ENCODE data around the gene TMEM154.

The TMEM154 gene

DNA sequence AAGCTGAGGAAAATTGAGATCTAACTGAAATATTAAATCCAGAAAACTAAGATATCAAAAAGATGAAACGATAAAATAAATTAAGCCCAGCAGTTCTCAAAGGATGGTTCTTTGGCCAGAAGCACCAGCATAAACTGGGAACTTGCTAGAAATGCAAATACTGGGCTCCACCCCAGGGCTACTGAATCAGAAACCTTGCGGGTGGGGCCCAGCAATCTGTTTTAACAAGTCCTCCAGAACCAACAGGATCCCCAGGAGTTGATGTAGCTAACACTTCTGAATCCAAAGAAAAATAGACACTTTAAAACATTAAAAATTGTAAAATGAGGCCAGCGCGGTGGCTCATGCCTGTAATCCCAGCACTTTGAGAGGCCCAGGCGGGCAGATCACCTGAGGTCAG is 14.1 kb upstream of the TMEM154 start:
- no peak for DNase-seq

DNA sequence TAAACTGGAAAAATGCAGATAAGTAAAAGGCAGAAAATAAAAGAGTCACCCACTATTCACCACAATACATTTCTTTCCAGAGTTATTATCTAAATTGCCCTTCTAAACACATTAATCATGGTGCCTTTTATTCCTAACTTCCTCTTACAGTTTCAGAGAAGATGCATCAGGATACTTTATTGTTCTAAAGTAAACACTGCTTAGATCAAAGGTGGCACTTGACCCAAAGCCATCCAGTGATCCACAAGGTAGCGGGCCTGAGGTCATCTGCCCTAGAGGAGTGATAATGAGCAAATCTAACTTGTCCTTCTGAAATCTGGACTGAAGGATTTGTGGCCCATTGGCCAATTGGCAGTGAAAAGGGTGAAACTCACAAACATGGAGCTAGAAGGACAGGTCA is 12.0 kb upstream of the TMEM154 start:
- peak; percentile 76 for DNase-seq

DNA sequence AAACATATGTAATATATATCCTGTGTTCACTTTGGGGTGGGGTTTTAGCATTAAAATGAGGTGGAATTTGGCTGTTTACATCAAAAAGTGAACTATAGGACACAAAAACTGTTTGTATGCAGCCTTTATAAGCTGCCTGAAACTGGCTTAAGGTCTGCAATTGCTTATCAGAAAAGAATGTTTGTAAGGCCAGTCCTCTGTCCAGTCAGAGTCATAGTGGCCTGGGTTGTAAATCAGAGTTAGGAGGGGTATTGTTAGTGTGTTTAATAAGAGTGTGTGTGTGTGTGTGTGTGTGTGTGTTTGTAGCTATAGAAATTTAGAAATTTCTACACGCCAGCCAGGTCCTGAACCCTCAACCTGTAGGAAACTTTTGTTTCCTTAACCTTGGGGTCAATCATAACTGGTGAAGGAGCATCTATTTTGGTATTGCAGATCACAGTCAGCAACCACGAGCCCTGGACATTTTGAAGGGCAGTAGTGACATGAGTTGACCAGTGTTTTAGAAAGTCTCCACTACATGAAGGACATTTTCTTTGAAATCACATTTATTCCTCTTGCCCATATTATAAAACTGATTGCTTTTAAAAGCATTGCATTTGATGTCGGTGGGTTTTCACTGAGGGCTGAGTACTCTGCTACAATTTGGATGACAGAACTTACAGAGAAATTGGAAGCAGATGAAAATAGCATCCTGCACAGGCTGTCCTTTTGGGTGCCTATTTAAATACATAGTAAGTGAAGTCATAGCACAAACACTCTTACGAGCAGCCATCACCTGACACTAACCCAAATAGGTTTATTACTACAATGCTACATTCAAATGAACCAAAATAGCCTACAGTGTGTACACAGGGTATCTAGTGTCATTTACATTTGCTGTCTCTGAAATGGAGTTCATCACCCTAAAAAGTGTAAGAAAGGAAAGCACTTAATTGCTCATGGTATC is 11.2 kb upstream of the TMEM154 start:
- peak; percentile 90 for DNase-seq

DNA sequence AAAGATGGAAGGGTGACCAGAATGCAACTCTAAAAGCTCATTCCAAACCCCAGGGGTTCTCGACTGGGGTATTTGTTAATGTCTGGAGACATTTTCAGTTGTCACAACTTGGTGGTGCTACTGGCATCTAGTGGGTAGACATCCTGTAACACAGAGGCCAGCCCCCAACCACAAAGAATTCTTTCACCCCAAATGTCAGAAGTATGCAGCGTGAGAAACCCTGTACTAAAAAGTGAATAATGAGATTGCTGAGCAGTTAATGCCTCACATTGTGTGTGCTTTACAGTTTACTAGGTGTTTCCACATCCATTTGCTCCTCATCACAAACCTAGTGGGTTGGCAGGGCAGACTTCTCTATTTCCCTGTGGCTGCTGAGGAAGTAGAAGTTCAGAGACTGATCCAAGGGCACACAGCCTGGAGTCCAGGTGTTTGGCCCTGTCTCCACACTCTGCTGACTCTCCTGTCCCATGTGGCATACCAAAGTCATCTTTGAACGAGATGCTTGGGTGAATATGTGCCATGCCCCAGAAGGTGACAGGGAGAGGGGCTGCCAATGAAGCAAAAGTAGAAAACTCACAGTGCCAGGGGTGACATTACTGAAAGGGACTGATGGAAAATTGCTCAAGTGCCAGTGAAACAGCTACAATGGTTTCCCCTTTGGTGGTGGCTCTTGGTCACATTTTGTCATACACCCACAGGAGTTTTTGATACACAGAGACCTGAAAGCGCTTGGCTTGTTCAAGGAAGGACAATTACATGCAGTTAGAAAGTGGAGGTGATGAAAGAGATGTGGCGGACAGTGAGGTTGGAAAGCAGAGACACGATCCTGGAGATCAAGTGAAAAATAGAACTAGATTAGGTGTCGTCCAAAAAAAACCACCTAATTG is 10.1 kb upstream of the TMEM154 start:
- no peak for DNase-seq

DNA sequence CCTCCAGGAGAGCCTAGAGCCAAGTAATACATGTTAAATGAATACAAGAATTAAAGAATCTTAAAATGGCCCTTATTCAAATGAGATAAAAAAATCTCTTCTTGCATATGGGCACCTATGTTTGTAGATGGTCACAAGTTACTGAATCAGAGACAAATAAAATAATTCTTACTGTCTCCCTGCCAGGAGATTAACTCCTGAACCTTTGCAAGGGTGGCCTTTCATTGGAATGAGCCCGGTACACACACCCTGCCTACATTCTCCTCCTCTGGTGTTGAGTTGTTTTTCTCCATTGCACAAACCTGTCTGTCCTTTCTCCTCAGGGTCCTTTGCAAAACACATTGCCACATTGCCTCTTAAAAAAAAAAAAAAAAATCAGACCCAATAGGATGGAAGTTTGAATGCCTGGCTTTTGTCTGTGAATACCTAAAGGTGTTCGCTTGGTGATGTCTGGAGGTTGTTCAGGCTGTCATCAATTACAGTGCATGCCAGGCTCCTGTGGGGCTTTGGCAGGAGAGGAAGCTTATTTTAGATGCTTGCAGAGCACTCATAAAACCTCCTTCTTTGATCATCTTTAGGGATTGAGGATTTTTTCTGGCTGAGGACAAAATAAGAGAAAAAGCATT is 8.3 kb upstream of the TMEM154 start:
- peak; percentile 17 for DNase-seq

DNA sequence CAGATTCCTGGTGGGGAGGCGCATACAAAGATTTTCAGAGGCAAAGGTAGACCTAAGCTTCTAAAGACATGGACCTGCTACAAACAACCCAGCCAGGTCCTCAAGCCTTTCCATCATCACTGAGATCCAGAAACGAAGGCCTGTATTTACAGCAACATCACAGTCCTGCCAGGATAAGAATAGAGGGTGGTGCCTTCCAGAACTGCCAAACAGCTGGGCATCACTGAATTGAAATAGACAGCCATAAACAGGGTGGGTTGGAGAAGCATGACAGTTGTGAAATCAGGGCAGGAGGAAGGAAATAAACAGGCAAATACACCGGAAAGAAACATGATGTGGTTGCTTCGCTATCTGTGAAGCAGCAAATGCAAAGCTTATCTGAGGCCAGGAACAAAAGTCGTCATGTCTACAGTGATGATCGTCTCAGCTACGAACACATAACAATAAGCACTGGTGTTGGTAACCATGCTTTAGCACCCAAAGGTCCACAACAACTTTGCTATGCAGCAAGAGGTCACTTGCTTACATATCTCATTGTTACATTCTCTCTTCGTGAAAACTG is 6.7 kb upstream of the TMEM154 start:
- DNase-seq = no peak

DNA sequence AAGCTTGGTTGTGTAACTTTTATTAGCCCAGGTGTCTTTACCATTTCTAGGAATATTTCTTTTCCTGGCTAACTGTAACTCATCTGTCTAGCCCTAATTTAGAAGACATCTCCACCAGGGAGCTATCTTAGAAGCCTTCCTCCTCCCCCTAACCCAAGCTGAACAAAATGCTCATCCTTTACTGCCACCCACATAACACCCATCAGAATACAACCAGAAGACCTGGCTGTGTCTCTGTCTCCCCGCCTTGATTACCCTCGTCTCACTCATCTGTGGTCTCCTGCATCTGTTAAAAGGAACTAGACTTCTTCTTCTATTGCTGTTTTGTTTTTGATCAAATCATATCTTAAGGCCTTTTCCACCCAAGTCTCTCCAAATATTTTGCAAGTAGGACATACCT is 4.8 kb upstream of the TMEM154 start:
- DNase-seq = no peak

DNA sequence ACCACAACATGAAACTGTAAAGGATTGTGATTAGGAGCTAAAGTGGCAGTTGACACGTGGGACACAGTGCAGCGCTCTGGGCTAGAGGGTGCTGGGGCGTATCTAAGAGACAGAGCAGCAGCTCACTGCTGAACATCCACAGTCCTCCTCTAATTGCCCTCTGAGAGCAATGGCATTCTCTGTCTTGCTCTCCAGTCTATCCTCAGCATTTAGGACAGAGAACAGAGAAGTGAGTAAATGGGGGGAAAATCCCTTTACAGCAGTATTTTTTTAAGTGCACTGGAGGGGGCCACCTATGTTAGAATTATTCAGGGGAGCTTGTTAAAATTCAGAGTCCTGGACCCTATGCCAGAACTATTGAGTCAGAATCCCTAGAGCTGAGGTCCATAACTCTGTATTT is 4.2 kb upstream of the TMEM154 start:
- no peak for DNase-seq

DNA sequence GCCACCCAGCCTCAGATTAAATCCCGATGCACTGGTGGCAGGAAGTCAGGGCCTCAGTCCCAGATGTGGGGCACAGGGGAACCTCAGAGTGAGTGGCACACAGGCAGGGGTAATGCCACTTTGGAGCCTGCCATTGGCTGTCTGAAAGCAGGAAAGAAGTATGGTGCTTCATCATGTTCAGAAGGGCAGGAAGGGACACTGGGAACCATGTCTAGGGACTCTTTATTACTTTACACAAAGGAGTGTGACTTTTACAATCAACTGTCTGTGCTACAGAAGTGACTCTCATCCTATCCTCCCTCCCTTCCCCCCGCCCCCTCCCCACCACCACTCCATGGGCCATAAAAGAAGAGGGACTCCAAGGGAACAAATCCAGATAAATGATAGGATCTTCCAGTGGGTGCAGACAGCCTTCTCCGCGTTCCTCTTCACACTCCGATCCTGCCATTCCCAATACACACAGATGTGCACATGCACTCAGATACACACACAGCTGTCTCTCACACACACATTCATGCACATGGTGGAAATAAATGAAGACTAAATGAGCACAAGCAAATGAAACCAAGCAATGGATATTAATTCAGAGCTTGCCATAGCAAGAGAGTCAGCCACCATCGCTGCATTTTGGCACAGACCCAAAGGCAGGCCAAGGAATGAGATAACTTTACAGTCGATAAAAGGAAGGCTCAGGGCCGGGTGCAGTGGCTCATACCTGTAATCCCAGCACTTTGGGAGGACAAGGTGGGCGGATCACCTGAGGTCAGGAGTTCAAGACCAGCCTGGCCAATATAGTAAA is 2.5 kb upstream of the TMEM154 start:
- DNase-seq = peak; percentile 40

DNA sequence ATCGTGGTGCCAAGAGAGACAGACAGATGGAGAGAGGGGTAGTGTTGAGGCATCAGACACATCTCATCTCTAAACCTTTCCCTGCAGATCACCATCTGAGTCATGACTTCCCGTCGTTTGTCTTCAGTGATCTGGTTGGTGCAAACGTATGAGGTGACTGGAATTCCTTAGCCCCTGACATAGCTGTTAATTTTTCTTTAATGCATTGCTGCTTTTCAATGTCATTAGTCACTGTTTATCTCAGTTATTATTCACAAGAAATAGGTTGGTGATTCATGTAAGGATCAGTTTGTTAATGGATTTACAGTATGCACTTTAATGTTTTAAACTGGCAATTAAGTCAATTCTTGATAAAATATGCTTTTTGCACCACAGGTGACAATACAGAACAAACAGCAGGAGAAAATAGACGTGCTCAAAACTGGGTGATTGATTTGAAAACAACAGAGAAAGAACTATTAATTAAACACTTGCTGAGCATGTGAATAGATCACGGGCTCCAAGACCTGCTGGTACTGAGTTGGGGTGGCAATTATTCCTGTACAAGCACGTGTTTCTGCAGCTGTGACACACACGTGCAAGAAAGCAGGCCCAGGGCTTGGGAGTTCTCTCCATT is 1.3 kb upstream of the TMEM154 start:
- DNase-seq = peak; percentile 96

DNA sequence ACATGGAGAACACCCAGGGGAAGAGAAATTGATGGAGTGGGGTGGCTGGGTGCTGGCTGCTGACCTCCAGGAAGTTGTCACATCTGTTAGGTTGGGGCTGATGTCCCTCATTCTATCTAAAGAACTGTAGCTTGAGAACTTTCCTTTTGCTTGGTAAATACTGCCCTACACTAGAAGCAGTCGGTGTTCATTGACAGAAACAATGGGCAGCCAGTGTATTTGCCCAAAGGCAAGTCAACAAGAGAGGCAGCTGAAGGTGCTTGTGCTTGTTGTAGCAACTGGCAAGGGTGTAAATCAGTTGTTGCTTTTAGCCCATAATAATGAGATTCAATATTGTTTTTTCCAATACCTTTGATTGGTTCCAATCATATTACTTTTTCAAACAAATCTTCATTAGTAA is 956 bp downstream of the TMEM154 start:
- DNase-seq = peak; percentile 88

DNA sequence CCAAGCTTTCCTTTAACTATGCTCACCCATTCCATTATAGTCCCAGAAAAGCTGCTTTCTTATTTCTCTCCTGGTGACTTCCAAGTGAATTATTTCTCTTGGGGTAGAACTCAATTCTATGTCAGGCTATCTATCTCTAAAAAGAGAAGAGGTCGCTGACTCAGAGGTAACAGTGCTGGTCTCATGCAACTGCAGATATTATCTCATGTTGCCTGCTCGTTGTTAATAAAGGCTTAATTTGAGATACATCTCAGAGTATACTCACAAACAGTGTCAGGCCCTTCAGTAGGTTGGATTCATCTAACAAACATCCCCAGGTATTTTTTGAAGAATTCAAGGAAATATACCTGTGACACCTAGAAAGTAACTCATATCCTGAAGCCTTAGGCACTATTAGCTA is 2.7 kb downstream of the TMEM154 start:
- no peak for DNase-seq

DNA sequence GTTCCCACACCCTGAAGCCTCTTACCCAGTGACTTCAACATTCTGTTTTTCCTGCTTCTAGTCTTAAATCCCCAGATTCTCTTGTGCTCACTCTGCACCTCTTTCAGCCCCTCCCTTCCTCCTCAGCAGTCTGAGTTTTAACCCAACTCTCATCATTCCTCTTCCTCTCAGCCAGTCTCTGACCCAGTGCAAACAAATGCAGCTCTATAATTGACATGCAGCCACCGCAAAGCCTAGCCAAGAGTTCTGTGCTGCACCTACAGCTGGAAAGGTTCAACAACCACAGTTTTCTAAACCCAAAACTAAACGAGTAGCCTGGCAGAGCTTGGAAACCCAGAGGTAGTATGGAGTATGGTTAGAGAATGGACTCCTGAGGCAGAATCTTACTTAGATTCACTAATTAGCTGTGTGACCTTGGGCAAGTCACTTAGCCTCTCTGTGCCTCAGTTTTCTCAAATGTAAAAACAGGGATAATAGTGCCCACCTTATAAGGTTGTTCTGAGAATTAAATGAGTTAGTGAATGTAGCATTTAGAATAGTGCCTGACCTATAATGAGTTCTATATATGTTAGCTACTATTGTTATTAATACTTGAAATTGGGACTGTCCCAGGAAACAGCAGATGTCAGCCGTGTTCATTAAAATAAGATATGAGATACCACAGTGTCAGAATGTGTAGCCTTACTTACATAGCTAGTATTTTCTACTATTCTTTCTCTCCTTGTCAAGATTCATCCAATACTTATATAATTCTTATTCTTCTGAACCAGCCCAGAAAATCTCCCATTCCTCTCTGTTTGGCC is 3.5 kb downstream of the TMEM154 start:
- peak; percentile 41 for DNase-seq

DNA sequence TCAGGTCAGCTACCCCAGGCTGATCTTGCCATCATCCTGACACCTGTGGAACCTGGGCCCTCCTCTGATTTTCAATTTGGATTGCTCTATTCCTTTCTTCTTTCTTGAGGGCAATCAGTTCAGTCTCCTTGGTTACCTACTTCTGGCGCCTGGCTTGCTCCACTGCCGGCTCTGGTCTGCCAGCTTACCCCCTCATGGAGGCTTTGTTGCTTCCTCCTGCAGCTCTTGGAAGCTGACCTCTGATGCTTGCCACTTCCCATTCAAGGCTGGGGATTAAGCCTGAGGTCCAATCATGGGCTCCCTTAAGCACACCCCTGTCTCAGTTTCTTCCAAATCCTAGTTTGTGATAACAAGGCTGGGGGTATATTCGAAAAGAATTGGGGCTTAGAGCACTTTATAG is 5.4 kb downstream of the TMEM154 start:
- peak; percentile 25 for DNase-seq

DNA sequence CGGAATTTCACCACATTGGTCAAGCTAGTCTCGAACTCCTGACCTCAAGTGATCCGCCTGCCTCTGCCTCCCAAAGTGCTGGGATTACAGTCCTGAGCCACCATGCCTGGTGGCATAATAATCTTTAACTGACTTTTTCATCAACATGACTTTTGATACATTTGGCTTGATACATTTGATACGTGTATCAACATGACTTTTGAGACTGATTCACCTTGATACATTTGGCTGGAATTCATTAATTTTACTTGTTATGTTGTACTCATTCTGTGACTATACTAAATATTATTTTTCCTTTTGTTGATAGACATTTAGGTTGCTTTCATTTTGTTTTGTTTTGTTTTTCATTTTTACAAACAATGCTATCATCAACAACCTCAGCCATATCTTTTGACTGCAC is 6.3 kb downstream of the TMEM154 start:
- DNase-seq = no peak

DNA sequence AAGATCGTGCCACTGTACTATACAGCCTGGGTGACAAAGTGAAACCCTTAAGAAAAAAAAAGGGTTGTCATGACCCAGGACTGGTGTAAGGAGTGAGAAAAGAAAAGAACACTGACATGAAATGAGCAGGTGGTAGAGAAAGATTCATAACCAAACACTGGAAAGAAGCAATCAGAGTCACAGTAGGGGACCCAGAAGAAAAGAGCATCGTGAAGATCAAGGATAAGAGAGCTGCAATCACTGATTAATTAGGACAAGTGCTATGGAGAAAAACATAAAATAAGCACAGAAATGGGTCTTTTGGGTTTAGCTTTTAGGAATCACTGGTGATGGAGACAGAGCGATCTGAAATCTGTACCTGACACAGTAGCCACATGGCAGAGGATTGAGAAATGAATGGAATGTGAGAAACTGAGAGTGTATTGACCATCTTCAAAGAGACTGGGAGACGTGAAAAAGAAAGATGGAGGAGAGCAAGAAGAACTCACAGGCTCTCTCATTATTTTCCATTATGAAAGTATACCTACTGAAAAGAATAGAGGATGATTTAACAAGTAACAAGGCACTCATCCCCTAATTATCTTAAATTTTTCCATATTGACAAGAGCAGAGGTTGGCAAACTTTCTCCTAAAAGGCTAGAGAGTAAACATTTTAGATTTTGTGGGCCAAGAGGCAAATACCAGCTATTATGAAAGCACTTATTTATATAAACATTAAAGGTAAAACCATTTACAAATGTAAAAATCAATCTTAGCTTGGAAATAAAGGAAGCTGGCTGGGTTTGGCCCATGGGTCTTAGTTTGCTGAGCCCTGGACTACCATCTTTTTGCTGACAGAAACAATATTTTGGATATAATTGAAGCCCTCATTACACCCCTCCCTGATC is 7.3 kb downstream of the TMEM154 start:
- peak; percentile 62 for DNase-seq

DNA sequence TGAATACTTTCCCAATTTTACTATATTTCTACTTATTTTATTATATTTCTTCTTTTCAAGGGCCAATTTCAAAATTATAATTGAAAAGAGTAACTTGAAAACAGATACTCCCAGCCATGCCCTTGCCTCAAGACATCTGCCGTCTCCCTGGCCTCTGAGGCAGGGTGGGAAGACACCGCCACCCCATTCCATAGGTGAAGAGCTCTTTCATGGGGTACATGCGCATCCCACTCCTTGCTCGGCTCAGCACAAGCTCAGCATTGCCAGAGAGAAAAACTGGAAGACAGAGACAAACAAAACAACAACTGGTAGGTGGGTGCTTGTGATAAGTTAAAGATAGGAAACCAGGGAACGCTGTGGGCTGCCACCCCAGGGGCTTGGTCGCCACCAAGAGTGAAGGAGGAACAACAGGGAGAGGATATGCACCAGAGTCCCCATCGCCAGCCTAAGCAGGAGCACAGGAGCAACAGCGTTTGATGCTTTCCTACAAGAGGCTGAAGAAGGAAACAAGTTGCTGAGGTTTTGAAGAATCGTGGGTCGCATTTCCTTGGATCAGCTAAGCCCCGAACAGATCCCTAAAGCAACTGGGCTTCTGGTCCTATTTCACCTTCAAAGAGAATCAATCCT is 11.3 kb downstream of the TMEM154 start:
- no peak for DNase-seq

DNA sequence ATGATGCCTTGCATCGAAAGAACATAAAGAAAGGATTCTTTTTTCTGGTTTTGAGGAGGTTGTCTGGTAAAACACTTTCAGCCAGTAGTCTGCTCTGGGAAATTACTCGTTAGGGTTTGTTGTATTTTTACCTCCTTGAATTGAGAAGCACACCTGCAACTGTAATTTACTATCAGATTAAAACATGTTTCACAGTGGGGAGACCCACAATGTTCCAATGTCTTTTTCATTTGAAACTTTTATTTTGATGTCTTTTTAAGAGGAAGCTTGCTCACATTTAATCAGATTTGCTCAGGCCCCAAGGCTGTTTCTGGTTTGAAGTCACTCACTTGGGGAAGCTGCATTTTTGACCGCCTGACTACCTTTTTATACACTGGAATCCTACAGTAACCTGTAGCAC is 12.0 kb downstream of the TMEM154 start:
- no peak for DNase-seq

DNA sequence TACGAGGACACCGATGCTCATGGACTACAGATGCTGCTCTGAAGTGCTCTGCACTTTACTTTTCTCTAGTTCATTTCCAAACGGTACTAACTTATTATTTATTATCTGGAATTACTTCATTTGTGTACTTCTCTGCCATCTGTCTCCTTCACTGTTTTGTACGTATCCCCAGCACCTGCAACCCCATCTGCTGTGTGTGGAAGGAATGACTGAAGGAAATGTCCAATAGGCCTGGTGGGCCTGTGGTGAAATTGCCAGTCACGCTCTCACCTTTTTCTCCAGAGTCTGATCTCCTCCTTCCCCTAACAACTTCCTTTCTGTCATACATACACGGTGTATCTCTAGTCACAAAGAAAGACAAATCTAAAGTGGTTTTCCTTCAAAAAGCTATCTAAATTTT is 12.9 kb downstream of the TMEM154 start:
- peak; percentile 41 for DNase-seq
